Measurements from ENCODE around the gene GCG.

GRCh38 chr2:162103443-162104009 is 48.5 kb downstream of the GCG start:
- TF ChIP-seq POLR2A (IDR thresholded peaks at IDR 0.05) (no peak), CTCF (IDR thresholded peaks at IDR 0.05) (no peak)

Data from lower leg skin (tissue), 3 donors.